Ovary (tissue), 9 donors: ENCODE data around the gene TRAPPC14. TPM values are rescaled to one million over a fixed set of nuclear protein-coding genes. Genes with fewer than 3 reads are reported as not detected.

Experiments
- DNase-seq, 5 donors: peaks; one replicate each; pipeline ENCODE4 v3.0.0-alpha.2; 2019 to 2020
- H3K27ac ChIP-seq, 2 donors: fragments of 200-600 bp; one replicate each; pipeline versions ENCODE4 v1.5.1 to v1.8.0; 2019 to 2022
- H3K27me3 ChIP-seq: fragments of 200-600 bp; one replicate; pipeline ENCODE4 v1.8.0; 2022
- H3K36me3 ChIP-seq: fragments of 200-600 bp; sonication (generic); one replicate; pipeline ENCODE4 v1.5.1; 2019
- H3K4me1 ChIP-seq: one replicate; pipeline ENCODE4 v1.8.1; 2013; ENCODE audit warnings: mild to moderate bottlenecking, moderate library complexity; ENCODE audit not compliant: insufficient read depth
- H3K4me3 ChIP-seq: fragments of 200-600 bp; sonication (generic); one replicate; pipeline ENCODE4 v1.5.1; 2017
- H3K9me3 ChIP-seq, 2 donors: fragments of 200-600 bp in 1 of 2; sonication (generic) in 1 of 2; one replicate each; pipeline versions ENCODE4 v1.5.1 to v1.8.1; 2013 to 2019; ENCODE audit warnings: mild to moderate bottlenecking in 1 of 2, moderate library complexity in 1 of 2
- CTCF ChIP-seq, 3 donors: fragments of 450-650 bp in 2 of 3; fragments of 200-600 bp in 1 of 3; IDR thresholded peaks; one replicate each; pipeline versions ENCODE4 v1.5.1 to v1.8.0; 2016 to 2022; ENCODE audit warnings: antibody characterized with exemption in 3 of 3, mild to moderate bottlenecking in 1 of 3
- EP300 ChIP-seq: sonication (generic); formaldehyde crosslinking; IDR thresholded peaks from one replicate; pipeline ENCODE4 v1.6.1; 2017; ENCODE audit warnings: antibody characterized with exemption
- POLR2A ChIP-seq: fragments of 450-650 bp; IDR thresholded peaks from one replicate; pipeline ENCODE4 v1.6.1; 2017; ENCODE audit warnings: antibody characterized with exemption, mild to moderate bottlenecking, moderate library complexity
- WGBS, 3 donors: extraction: QIAGEN DNeasy Blood & Tissue Kit in 1 of 3; methylation state at CpG; one replicate each; pipeline versions ENCODE4 v1.1.5 to v1.1.7; 2013 to 2017; 5-methylcytosine and 5-hydroxymethylcytosine counted together
- intact Hi-C, 4 donors: fragments of 100-400 bp; cut with DNase I; formaldehyde crosslinking; loops; one replicate each; pipeline versions ENCODE4 v1.11.0 to v1.15.1; 2022 to 2023
- polyA plus RNA-seq, 2 donors: library from polyadenylated mRNA; stranded (reverse); fragments of 200-250 nt in 1 of 2; fragments of 350-450 nt in 1 of 2; fragmentation: Illumina TruSeq in 1 of 2; extraction: RNeasy Lipid Tissue Mini Kit (QIAGEN cat#74804) in 1 of 2; gene quantifications; one replicate each; pipeline ENCODE4 v1.2.3, GENCODE V29; 2013 to 2014
- total RNA-seq, 7 donors: library from RNA; depleted of rRNA in 2 of 7; stranded (reverse); fragments of >200 nt in 2 of 7; fragmentation: NEBNext Ultra II Directional in 3 of 7; extraction: Animal tissue kit (Norgen Biotek cat#: 25700) in 3 of 7; gene quantifications; one replicate each; pipeline versions ENCODE4 v1.1.0 to v1.2.4, GENCODE V29; 2016 to 2023
- donor health status: DM: no; HTN: no; CAD: no; lungs with moderate emphysema.
- donor health status: DM: no; HTN: no; CAD: no.
- donor health status: Bipolar disorder and iron deficiency.
- donor health status: DM: yes; HTN: yes; CAD: no.
- donor health status: DM: no; HTN: no; CAD: no.
- donor health status: DM: yes; HTN: yes; CAD: no.

TRAPPC14 gene
- total and polyA plus RNA-seq, 9 donors: 2.8 to 27.2 (median 14.3) TPM

GRCh38 chr7:100109521-100110163 is 48.9 kb downstream of the TRAPPC14 start:
- no peak for DNase-seq
- Histone ChIP-seq H3K4me3 (no peak overlapping the region), H3K27ac (no peak overlapping the region), H3K4me1 (no peaks in the 10 kb centered on the region), H3K9me3 (no peaks in the 10 kb centered on the region), H3K36me3 (no peaks in the 10 kb centered on the region), H3K27me3 (no peaks in the 10 kb centered on the region)
- TF ChIP-seq POLR2A (no peak), CTCF (IDR thresholded peaks at IDR 0.05) (no peak), EP300 (no peak)
- 68 to 74% (median 73%) methylated on average over 12 of the region's 12 CpGs for WGBS, 3 donors
- intact Hi-C loops: no loop called here

- 76 to 78% (median 77%) methylated on average over 11 of the region's 11 CpGs for WGBS, 3 donors
- no peak overlapping the region for H3K4me3 ChIP-seq
- H3K27ac ChIP-seq: no peak overlapping the region
- H3K36me3 ChIP-seq: no peaks in the 10 kb centered on the region
- no peaks in the 10 kb centered on the region for H3K4me1 ChIP-seq
- no peaks in the 10 kb centered on the region for H3K9me3 ChIP-seq
- H3K27me3 ChIP-seq: no peaks in the 10 kb centered on the region
- TF ChIP-seq POLR2A (no peak), EP300 (no peak), CTCF (IDR thresholded peaks at IDR 0.05) (no peak)
- intact Hi-C loops: no loop called here
- no peak for DNase-seq
Measured at GRCh38 chr7:100107890-100108289, 50.6 kb downstream of the TRAPPC14 start.

GRCh38 chr7:100107125-100107737 is 51.3 kb downstream of the TRAPPC14 start:
- no peak overlapping the region for H3K4me3 ChIP-seq
- DNase-seq: no peak
- H3K36me3 ChIP-seq: no peaks in the 10 kb centered on the region
- no peaks in the 10 kb centered on the region for H3K4me1 ChIP-seq
- H3K9me3 ChIP-seq: no peaks in the 10 kb centered on the region
- intact Hi-C loops: no loop called here
- no peak overlapping the region for H3K27ac ChIP-seq
- no peaks in the 10 kb centered on the region for H3K27me3 ChIP-seq
- WGBS, 3 donors: 73 to 74% (median 73%) methylated on average over 25 of the region's 25 CpGs
- TF ChIP-seq EP300: no peak
- TF ChIP-seq POLR2A: no peak
- no peak for TF ChIP-seq CTCF (IDR thresholded peaks at IDR 0.05)

- no peaks in the 10 kb centered on the region for H3K27me3 ChIP-seq
- intact Hi-C loops: no loop called here
- H3K27ac ChIP-seq: no peak overlapping the region
- H3K36me3 ChIP-seq: no peaks in the 10 kb centered on the region
- no peak for DNase-seq
- H3K9me3 ChIP-seq: no peaks in the 10 kb centered on the region
- H3K4me3 ChIP-seq: no peak overlapping the region
- no peak for TF ChIP-seq POLR2A
- no peak for TF ChIP-seq EP300
- 70 to 76% (median 71%) methylated on average over 17 of the region's 17 CpGs for WGBS, 3 donors
- no peaks in the 10 kb centered on the region for H3K4me1 ChIP-seq
Measured at GRCh38 chr7:100106633-100107032, 51.9 kb downstream of the TRAPPC14 start.

GRCh38 chr7:100105534-100105933 is 53.0 kb downstream of the TRAPPC14 start:
- H3K4me1 ChIP-seq: no peaks in the 10 kb centered on the region
- no peaks in the 10 kb centered on the region for H3K36me3 ChIP-seq
- no peaks in the 10 kb centered on the region for H3K27me3 ChIP-seq
- WGBS, 3 donors: 89 to 95% (median 91%) methylated on average over 4 of the region's 4 CpGs
- TF ChIP-seq CTCF (IDR thresholded peaks at IDR 0.05) (no peak), POLR2A (no peak), EP300 (no peak)
- H3K4me3 ChIP-seq: no peak overlapping the region
- DNase-seq: no peak
- H3K9me3 ChIP-seq: no peaks in the 10 kb centered on the region
- intact Hi-C loops: no loop called here
- no peak overlapping the region for H3K27ac ChIP-seq
